COLO668 (cell line): ENCODE measurements around the gene VPS4A.

Experiments
- DNase-seq: peaks from one replicate; lab custom pipeline; 2025; ENCODE audit not compliant: unreplicated experiment; lab: John Stamatoyannopoulos, UW

VPS4A gene

GRCh38 chr16:69306031-69306430 is 5.1 kb upstream of the VPS4A start:
- no peak for DNase-seq

GRCh38 chr16:69307091-69307490 is 4.1 kb upstream of the VPS4A start:
- DNase-seq: no peak

DNA sequence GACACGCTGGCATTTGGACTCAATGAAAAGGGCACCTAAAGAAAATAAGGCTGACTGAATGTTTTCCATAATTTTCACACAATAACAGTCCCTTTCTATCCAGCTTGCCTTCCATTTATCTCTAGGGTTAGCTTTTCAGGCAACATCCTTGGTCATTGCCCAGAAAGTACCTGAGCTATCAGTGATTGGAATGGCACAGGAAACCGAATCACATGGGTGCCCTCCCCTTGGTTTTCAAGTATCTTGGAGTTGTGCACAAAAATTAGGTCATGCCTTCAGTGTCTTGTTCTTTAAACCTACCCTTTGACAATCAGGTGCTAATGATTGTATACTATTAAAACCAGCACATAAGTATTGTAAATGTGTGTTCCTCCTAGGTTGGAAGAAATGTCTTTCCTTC is 3.3 kb upstream of the VPS4A start:
- no peak for DNase-seq

GRCh38 chr16:69309316-69309715 is 1.8 kb upstream of the VPS4A start:
- DNase-seq: no peak

DNA sequence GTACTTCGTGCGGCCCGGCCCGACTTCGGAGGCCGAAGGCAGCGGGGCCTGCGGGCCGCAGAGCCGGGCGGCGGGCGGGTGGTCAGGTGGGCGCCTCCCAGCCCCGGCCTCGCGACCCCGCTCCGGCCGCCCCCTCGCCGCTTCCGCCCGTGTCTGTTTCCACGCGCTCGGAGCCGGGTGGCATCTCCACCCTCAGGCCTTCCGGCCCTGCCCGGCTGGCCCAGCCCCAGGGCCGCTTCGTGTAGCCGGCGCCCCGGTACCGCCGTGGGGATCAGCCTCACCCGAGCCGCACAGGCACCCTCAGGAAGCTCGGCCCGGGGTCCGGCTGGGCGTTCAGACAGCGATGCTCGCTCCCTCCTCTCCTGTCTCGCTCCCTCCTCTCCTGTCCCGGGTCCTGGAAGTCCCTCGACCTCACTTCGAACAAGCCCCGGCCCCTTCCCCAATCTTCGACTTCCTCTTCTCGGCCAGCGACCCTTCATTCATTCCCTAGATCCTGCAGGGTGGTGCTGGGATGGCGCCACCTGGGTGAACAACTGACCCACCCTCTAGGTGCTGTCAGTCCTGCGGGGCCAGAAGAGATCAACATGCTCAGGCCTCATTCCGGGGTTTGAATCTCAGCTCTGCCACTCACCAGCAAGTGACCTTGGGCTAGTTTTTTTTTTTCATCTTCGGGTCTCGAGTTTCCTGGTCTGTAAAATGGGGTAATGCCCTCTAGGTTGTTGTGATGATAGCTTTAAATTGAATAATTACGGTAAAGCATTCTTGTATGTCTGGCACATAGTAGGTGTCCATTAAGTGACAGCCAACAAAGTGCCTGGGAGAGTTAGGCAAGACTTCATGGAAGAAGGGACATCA is 610 bp downstream of the VPS4A start:
- peak; percentile 66 for DNase-seq

DNA sequence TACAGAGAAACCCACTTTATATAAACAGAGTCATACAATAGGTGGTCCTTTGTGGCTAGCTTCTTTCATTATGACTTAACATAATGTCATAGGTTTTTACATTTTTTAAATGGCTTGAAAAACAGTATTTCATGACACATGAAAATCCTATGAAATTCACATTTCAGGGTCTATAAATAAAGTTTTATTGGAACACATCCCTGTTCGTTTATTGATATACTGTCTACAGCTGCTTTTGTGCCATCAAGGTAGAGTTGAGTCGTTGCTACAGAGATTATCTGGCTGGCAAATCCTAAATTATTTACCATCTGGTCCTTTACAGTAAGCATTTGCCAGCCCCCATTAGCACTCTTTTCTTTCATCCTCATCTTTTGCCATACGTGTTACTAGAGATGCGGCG is 2.3 kb downstream of the VPS4A start:
- DNase-seq: no peak

- no peak for DNase-seq
Measured at GRCh38 chr16:69314534-69314933, 3.4 kb downstream of the VPS4A start.

DNA sequence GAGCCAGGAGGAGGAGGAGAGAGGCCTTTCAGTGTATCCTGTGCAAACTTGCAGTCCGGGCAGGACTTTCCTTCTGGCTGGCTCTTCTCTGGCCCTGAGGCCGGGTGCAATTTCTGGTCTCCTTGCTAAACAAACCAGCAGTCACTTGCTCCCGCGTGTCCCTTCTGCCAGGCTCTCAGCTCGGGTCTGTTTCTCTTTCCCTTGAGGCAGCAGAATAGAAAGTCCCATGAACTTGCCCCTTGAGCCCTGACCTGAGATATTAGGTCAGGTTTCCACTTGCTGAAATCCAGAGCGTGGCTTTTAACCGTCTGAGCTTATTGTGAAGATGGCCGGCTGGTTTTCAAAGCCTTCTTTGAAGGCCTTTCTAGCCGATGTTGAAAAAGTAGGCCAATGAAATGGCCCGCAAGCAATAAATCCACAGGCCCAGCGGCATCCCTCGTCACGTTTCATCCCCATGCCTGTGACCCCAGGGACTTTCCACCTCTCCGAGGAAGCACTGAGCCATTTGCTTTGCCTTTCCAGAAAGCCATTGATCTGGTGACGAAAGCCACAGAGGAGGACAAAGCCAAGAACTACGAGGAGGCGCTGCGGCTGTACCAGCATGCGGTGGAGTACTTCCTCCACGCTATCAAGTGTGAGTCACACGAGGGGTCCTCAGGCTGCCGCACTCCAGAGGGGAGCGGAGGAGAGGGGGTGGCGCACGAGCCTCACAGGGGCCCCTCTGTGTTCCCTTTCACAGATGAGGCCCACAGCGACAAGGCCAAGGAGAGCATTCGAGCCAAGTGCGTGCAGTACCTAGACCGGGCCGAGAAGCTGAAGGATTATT is 4.5 kb downstream of the VPS4A start:
- no peak for DNase-seq

- DNase-seq: no peak
Measured at GRCh38 chr16:69316595-69317034, 5.5 kb downstream of the VPS4A start.

DNA sequence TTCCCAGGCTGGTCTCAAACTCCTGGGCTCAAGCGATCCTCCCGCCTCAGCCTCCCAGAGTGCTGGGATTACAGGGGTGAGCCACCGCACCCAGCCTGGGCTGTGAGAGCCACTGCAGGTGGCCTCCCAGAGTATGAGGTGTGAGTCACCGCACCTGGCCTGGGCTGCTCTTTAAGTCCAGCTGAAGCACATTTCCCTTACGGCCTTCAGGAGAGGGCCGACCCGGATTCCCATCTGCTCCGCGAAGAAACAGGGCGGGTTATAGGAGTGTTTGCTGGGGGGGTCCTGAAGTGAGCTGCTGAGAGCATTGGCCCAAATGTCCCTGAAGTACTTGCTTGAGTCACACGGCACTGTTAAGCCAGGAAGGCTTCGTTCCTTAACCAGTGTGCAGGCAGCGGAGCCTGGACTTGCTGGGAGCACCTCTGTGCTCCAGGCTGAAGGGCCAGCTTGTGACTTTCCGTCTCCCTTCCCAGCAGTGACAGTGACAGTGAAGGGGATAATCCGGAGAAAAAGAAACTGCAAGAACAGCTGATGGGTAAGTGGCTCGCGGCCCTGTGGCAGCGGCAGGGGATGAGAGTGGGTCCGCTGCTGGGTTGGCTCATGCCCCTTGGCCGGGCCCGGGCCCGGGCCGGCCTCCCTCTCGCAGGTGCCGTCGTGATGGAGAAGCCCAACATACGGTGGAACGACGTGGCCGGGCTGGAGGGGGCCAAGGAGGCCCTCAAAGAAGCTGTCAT is 7.2 kb downstream of the VPS4A start:
- DNase-seq: peak; percentile 55

GRCh38 chr16:69318911-69319289 is 7.8 kb downstream of the VPS4A start:
- no peak for DNase-seq

- no peak for DNase-seq
Measured at GRCh38 chr16:69319381-69319780, 8.2 kb downstream of the VPS4A start.

DNA sequence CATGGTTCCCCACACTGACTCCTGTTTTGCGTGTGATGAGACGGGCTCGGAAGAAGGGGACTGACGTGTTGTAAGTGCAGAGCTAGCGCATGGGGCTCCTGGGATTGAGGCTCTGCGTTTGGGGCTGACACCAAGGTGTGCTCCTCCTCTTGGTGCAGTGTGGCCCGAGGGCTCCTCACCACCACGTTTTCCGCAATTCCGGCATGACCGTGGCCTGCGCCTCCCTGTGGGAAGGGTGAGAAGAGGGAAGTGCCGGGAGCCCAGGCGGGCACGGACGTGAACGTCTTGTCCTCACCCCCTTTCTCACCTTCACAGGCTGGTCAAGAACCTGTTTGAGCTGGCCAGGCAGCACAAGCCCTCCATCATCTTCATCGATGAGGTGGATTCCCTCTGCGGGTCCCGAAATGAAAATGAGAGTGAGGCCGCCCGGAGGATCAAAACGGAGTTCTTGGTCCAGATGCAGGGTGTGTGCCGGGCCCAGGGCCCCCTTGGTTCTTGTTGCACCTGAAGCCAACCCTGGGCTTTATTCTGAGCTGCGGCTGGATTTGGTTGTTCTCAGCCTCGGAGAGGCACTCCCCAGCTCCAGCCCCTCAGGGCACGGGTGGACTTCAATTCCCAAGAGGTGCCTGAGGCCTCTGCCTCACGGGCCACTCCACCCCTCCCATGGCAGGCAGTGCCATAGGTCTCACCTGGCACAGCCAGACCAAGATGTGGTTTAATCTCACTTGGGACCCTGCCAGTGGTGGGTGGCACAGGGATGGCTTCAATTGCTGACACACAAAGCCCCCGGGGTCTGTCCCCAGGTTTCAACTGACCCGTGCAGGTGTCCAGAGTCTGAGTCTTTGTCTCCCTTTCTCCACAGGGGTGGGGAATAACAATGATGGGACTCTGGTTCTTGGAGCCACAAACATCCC is 8.9 kb downstream of the VPS4A start:
- DNase-seq: no peak

- DNase-seq: no peak
Measured at GRCh38 chr16:69320740-69321073, 9.6 kb downstream of the VPS4A start.

- DNase-seq: no peak
Measured at GRCh38 chr16:69321080-69321479, 9.9 kb downstream of the VPS4A start.

- no peak for DNase-seq
Measured at GRCh38 chr16:69322343-69322742, 11.2 kb downstream of the VPS4A start.

- no peak for DNase-seq
Measured at GRCh38 chr16:69323415-69323814, 12.3 kb downstream of the VPS4A start.

- peak; percentile 57 for DNase-seq
Measured at GRCh38 chr16:69324013-69324531, 12.9 kb downstream of the VPS4A start.

- no peak for DNase-seq
Measured at GRCh38 chr16:69324585-69325253, 13.6 kb downstream of the VPS4A start.

- DNase-seq: no peak
Measured at GRCh38 chr16:69325784-69326171, 14.6 kb downstream of the VPS4A start.
